ENCODE data around the gene DGKG. TPM values are rescaled to one million over a fixed set of nuclear protein-coding genes. Genes with fewer than 3 reads are reported as not detected.
A peak's percentile ranks its signal among the peaks of the same experiment; 100 is the strongest.

DGKG gene
- total and polyA plus RNA-seq, 9 of the 15 experiments (the other 6 are each of a cell fraction or from before 2014, with no cell fraction given): 0.01 to 0.36 (median 0.15) TPM

DNA sequence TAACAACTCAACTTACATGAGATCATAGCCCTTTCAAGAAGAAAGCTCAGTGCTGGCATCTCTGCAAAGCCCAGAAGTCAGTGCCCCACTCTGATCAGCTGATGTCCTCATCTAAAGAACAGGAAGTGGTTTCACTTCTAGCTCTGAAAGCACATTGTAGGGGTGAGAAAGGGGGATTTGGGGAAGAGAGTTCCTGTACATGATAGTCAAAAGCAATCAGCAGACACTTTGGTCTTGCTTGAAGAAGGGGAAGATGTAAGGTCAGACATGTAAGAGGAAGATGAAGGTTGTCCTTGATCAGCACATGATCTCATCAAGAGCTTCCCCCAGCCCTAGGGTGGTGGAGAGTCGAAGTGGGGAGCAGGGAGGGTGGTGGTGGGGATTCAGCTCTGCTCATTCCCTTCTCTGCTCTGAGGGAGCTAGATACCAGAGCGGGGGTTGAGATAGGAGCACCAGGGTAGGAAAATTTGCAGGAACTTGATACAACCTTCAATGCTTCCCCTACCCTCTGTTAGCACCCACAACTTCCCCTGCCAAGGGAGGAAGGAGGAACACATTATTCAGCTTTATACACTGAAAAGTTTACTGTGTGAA lies 176.7 kb downstream of the DGKG start:
- TF ChIP-seq SPI1 (IDR thresholded peaks at IDR 0.05; ENCODE audit: borderline replicate concordance, low read depth, low read length): peak; percentile 58; the same call in 1 of the 2 replicates
- no peak for TF ChIP-seq PTTG1 (tag; IDR thresholded peaks at IDR 0.05; ENCODE audit: low read depth)
- TF ChIP-seq OTX1 (CRISPR knock-in tag; IDR thresholded peaks at IDR 0.05): 0 out of 2 replicates have a peak, but pooled peaks have one; percentile 54
- peak; percentile 43; the same call in 1 of the 2 replicates for TF ChIP-seq GABPA (tag; conservative IDR thresholded peaks at IDR 0.05; ENCODE audit: low read depth)
- TF ChIP-seq ZNF175 (CRISPR knock-in tag; IDR thresholded peaks at IDR 0.05; ENCODE audit: low read depth): peak; percentile 78; the same call in 1 of the 2 replicates
- no peaks in the 10 kb centered on the region for H3K9me1 ChIP-seq (ENCODE audit: control insufficient read depth, insufficient read depth, low read length)
- 0% methylated on average over 2 of the region's 2 CpGs for WGBS (ENCODE audit: insufficient coverage, low coverage, missing lambda C conversion rate)
- H3K27ac ChIP-seq (ENCODE audit: extremely low read depth, low read depth, low read length): no peak overlapping the region
- POLR2A ChIA-PET: interaction anchor here (0.6 kb wide), 1 partner anchor 71 kb away, joined by 3 read pairs; no protein-coding TSS in a partner anchor
- FAIRE-seq (no peak), ATAC-seq (no peak), DNase-seq (ENCODE audit: extremely low read depth in 1 of 4, low spot score in 3 of 4) (no peak)
- no peaks in the 10 kb centered on the region for H3K36me3 ChIP-seq (ENCODE audit: control insufficient read depth, insufficient read depth, low read length)
- in situ Hi-C loops (cut with MboI): no loop called here
- H3K79me2 ChIP-seq (ENCODE audit: control insufficient read depth, insufficient read depth, low read length): no peaks in the 10 kb centered on the region
- H3K4me1 ChIP-seq (replicated peaks in 1 of 2; ENCODE audit: control insufficient read depth in 2 of 2, insufficient read depth in 2 of 2, low read length in 2 of 2): no peaks in the 10 kb centered on the region; a peak in 2 of 5 replicates
- intact Hi-C loops (cut with micrococcal nuclease): no loop called here
- H2AFZ ChIP-seq (ENCODE audit: low read depth, low read length): no peak overlapping the region
- no peaks in the 10 kb centered on the region for H3K9me3 ChIP-seq (replicated peaks; ENCODE audit: control insufficient read depth, insufficient read depth, low read depth, low read length)
- no peak overlapping the region for H3K9ac ChIP-seq (ENCODE audit: insufficient read depth in 1 of 2, low read depth in 2 of 2, low read length in 2 of 2)
- CTCF ChIA-PET (ENCODE audit: low intra/inter-chr PET ratio): no interaction called here
- no peaks in the 10 kb centered on the region for H4K20me1 ChIP-seq (replicated peaks; ENCODE audit: control insufficient read depth, insufficient read depth, low read length)
- no peak overlapping the region for H3K4me3 ChIP-seq
- H3K4me2 ChIP-seq (ENCODE audit: insufficient read depth, low read length): no peak overlapping the region
- BruUV-seq (replicated peaks): no TSS peak
- peaks cover 23 to 25% of the 10 kb centered on the region in 2 experiments for H3K27me3 ChIP-seq (ENCODE audit: control insufficient read depth in 2 of 2, insufficient read depth in 2 of 2, low read length in 2 of 2)

DNA sequence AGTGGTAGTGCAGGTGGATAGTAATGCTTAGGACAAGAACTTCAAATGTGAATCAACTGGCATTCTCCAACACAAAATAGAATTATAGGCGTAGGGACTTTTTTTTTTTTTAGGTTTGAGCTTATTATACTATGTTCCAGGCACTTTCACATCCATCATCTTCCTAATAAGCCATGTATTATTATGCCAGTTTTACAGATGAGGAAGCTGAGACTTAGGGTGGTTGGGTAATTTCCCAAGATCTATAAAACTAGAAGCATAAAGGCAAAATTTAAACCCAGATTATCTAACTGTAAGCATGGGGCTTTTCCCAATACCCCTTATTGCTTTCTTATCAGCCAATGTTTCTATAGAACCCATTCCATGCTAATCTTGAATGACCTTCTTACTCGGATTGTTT lies 178.0 kb downstream of the DGKG start:
- POLR2A ChIA-PET: interaction anchor here (0.7 kb wide), 1 partner anchor 167 kb away, joined by 3 read pairs; no protein-coding TSS in a partner anchor
- intact Hi-C loops (cut with micrococcal nuclease) (no loop called here), in situ Hi-C loops (cut with MboI) (no loop called here)
- Histone ChIP-seq H2AFZ (ENCODE audit: low read depth, low read length) (no peak overlapping the region), H4K20me1 (replicated peaks; ENCODE audit: control insufficient read depth, insufficient read depth, low read length) (no peaks in the 10 kb centered on the region), H3K79me2 (ENCODE audit: control insufficient read depth, insufficient read depth, low read length) (no peaks in the 10 kb centered on the region), H3K36me3 (ENCODE audit: control insufficient read depth, insufficient read depth, low read length) (no peaks in the 10 kb centered on the region), H3K4me1 (replicated peaks in 1 of 2; ENCODE audit: control insufficient read depth in 2 of 2, insufficient read depth in 2 of 2, low read length in 2 of 2) (no peaks in the 10 kb centered on the region; a peak in 2 of 5 replicates), H3K27me3 (ENCODE audit: control insufficient read depth in 2 of 2, insufficient read depth in 2 of 2, low read length in 2 of 2) (peaks cover 23 to 36% of the 10 kb centered on the region in 2 experiments), H3K9ac (ENCODE audit: insufficient read depth in 1 of 2, low read depth in 2 of 2, low read length in 2 of 2) (no peak overlapping the region), H3K27ac (ENCODE audit: extremely low read depth, low read depth, low read length) (no peak overlapping the region), H3K4me2 (ENCODE audit: insufficient read depth, low read length) (no peak overlapping the region), H3K4me3 (no peak overlapping the region), H3K9me1 (ENCODE audit: control insufficient read depth, insufficient read depth, low read length) (no peaks in the 10 kb centered on the region), H3K9me3 (replicated peaks; ENCODE audit: control insufficient read depth, insufficient read depth, low read depth, low read length) (no peaks in the 10 kb centered on the region)
- no peak for DNase-seq (ENCODE audit: extremely low read depth in 1 of 4, low spot score in 3 of 4)
- ATAC-seq: no peak
- BruUV-seq (replicated peaks): no TSS peak
- TF ChIP-seq GABPB1 (CRISPR knock-in tag; IDR thresholded peaks at IDR 0.05): no peak
- TF ChIP-seq, protein P1, sequence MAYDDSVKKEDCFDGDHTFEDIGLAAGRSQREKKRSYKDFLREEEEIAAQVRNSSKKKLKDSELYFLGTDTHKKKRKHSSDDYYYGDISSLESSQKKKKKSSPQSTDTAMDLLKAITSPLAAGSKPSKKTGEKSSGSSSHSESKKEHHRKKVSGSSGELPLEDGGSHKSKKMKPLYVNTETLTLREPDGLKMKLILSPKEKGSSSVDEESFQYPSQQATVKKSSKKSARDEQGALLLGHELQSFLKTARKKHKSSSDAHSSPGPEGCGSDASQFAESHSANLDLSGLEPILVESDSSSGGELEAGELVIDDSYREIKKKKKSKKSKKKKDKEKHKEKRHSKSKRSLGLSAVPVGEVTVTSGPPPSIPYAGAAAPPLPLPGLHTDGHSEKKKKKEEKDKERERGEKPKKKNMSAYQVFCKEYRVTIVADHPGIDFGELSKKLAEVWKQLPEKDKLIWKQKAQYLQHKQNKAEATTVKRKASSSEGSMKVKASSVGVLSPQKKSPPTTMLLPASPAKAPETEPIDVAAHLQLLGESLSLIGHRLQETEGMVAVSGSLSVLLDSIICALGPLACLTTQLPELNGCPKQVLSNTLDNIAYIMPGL (CRISPR knock-in tag; IDR thresholded peaks at IDR 0.05): no peak
- TF ChIP-seq, protein P2, sequence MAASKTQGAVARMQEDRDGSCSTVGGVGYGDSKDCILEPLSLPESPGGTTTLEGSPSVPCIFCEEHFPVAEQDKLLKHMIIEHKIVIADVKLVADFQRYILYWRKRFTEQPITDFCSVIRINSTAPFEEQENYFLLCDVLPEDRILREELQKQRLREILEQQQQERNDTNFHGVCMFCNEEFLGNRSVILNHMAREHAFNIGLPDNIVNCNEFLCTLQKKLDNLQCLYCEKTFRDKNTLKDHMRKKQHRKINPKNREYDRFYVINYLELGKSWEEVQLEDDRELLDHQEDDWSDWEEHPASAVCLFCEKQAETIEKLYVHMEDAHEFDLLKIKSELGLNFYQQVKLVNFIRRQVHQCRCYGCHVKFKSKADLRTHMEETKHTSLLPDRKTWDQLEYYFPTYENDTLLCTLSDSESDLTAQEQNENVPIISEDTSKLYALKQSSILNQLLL (CRISPR knock-in tag; IDR thresholded peaks at IDR 0.05; ENCODE audit: borderline replicate concordance): no peak
- TF ChIP-seq MYBL2 (IDR thresholded peaks at IDR 0.05; ENCODE audit: low read depth): no peak
- TF ChIP-seq MYBL2 (CRISPR knock-in tag; IDR thresholded peaks at IDR 0.05; ENCODE audit: borderline replicate concordance): no peak
- TF ChIP-seq ETS2 (tag; IDR thresholded peaks at IDR 0.05; ENCODE audit: borderline replicate concordance, poor library complexity, severe bottlenecking): no peak
- no peak for TF ChIP-seq RB1 (IDR thresholded peaks at IDR 0.05; ENCODE audit: low read depth)
- CTCF ChIA-PET (ENCODE audit: low intra/inter-chr PET ratio): no interaction called here
- WGBS (ENCODE audit: insufficient coverage, low coverage, missing lambda C conversion rate): 8% methylated on average over 2 of the region's 2 CpGs
- FAIRE-seq: no peak
